Muscle of leg (tissue), 11 donors: ENCODE results near the gene LCN1. TPM values are rescaled to one million over a fixed set of nuclear protein-coding genes. Genes with fewer than 3 reads are reported as not detected.

Experiments used
- DNase-seq: peaks from one replicate; pipeline ENCODE4 v3.0.0; 2013
- H3K27ac ChIP-seq: one replicate; pipeline ENCODE4 v1.5.1; 2013; ENCODE audit warnings: mild to moderate bottlenecking, low read length, control low read depth
- H3K27me3 ChIP-seq: one replicate; pipeline ENCODE4 v1.6.1; 2013; ENCODE audit warnings: low read length; ENCODE audit not compliant: control insufficient read depth, insufficient read depth
- H3K36me3 ChIP-seq: one replicate; pipeline ENCODE4 v1.6.1; 2013; ENCODE audit warnings: low read length; ENCODE audit not compliant: control insufficient read depth, insufficient read depth
- H3K4me1 ChIP-seq: one replicate; pipeline ENCODE4 v1.6.1; 2013; ENCODE audit warnings: low read length; ENCODE audit not compliant: control insufficient read depth, insufficient read depth
- H3K4me3 ChIP-seq: one replicate; pipeline ENCODE4 v1.5.1; 2013; ENCODE audit warnings: low read length, control low read depth
- H3K9me3 ChIP-seq: replicated peaks from 2 replicates; pipeline ENCODE4 v1.6.1; 2013; ENCODE audit warnings: low read depth, low read length; ENCODE audit not compliant: control insufficient read depth
- WGBS: methylation state at CpG from one replicate; pipeline ENCODE4 v1.1.5; 2013; ENCODE audit warnings: missing lambda C conversion rate; ENCODE audit not compliant: insufficient coverage; 5-methylcytosine and 5-hydroxymethylcytosine counted together
- polyA plus RNA-seq, 8 donors: library from polyadenylated mRNA; unstranded; fragments of 120-200 nt; gene quantifications; one replicate each; pipeline versions ENCODE4 v1.2.1 to v1.2.3, GENCODE V29; 2013; ENCODE audit warnings: inconsistent platforms in 1 of 8, low replicate concordance in 1 of 8; ENCODE audit not compliant: insufficient read length in 8 of 8, insufficient read depth in 1 of 8
- total RNA-seq: library from RNA; stranded (reverse); fragments of 120-200 nt; gene quantifications from one replicate; pipeline ENCODE4 v1.2.4, GENCODE V29; 2013

Gene LCN1
- total and polyA plus RNA-seq, 9 donors = 0.23 TPM; not detected in 8

DNA sequence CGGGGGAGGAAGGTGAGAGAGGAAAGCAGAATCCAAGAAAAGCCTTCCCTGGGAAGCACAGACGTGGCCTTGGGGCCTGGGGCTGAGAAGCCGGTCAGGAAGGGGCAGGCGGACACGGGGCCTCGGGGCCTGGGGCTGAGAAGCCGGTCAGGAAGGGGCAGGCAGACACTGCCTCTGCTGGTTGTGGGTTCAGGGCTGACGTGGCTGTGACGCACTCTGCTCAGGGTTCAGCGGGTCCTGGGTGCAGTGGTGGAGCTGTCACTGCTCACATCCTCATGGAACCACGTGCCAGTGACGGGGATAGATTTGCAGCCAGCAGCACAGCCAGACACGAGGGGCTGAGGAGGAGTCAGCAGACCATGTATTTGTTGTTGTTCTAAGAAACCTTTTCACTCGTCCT, 53.1 kb downstream of the LCN1 start:
- WGBS = 73% methylated on average over 14 of the region's 14 CpGs
- DNase-seq = no peak
- H3K27me3 ChIP-seq = no peaks in the 10 kb centered on the region
- H3K27ac ChIP-seq = no peak overlapping the region
- H3K4me1 ChIP-seq = no peaks in the 10 kb centered on the region
- no peak overlapping the region for H3K4me3 ChIP-seq
- no peaks in the 10 kb centered on the region for H3K36me3 ChIP-seq
- H3K9me3 ChIP-seq = peaks cover 2% of the 10 kb centered on the region

DNA sequence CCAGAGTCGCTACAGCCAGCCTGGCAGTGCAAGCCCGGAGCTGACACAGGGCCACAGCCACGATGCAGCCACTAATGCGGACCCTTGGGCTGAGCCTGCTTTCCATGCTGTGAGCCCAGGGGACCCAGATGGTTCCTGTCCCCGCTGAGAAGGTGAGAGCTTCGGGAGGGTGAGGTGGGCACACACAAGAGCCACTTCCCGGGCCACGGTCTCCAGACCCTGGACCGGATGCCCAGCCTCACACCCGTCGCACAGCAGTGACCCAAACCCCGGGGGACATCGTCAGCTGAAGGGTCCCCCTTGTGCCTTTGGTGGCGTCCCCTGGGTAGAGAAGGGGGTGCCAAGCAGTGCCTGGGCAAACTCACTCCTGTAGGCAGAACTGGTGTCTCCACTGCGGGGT, 53.7 kb downstream of the LCN1 start:
- H3K27me3 ChIP-seq = no peaks in the 10 kb centered on the region
- no peaks in the 10 kb centered on the region for H3K36me3 ChIP-seq
- DNase-seq = no peak
- H3K9me3 ChIP-seq = no peaks in the 10 kb centered on the region
- H3K4me3 ChIP-seq = no peak overlapping the region
- no peaks in the 10 kb centered on the region for H3K4me1 ChIP-seq
- H3K27ac ChIP-seq = no peak overlapping the region
- WGBS = 87% methylated on average over 14 of the region's 15 CpGs

Other genes starting within 250 kb of the LCN1 start
- 10.2 TPM for gene PPP1R26, start 41.7 kb upstream of the LCN1 start, total RNA-seq
- gene PPP1R26, start 41.7 kb upstream of the LCN1 start, polyA plus RNA-seq = 10 to 100 TPM in 7 of 8 donors, 1 to 10 TPM in 1; 9.7 to 15.7 (median 13.7) TPM
- gene MRPS2, start 20.8 kb upstream of the LCN1 start, total RNA-seq = 15.6 TPM
- gene MRPS2, start 20.8 kb upstream of the LCN1 start, polyA plus RNA-seq = 10 to 100 TPM; 32.9 to 41.6 (median 34.7) TPM
- gene OBP2A, start 24.7 kb downstream of the LCN1 start, total RNA-seq = not detected
- not detected for gene OBP2A, start 24.7 kb downstream of the LCN1 start, polyA plus RNA-seq
- not detected for gene PAEP, start 40.3 kb downstream of the LCN1 start, total RNA-seq
- 1 to 10 TPM in 2 of 8 donors, under 1 TPM in 3, not detected in 3; 0.30 to 1.4 (median 0.35) TPM for gene PAEP, start 40.3 kb downstream of the LCN1 start, polyA plus RNA-seq
- not detected for gene GLT6D1, start 118.1 kb downstream of the LCN1 start, total RNA-seq
- gene GLT6D1, start 118.1 kb downstream of the LCN1 start, polyA plus RNA-seq = not detected
- gene LCN9, start 141.9 kb downstream of the LCN1 start, total RNA-seq = not detected
- gene LCN9, start 141.9 kb downstream of the LCN1 start, polyA plus RNA-seq = not detected
- gene SOHLH1, start 178.0 kb downstream of the LCN1 start, total RNA-seq = not detected
- under 1 TPM in 6 of 8 donors, not detected in 2; 0.13 to 0.31 (median 0.17) TPM for gene SOHLH1, start 178.0 kb downstream of the LCN1 start, polyA plus RNA-seq
- 3.2 TPM for gene KCNT1, start 180.7 kb downstream of the LCN1 start, total RNA-seq
- 10 to 100 TPM in 2 of 8 donors, 1 to 10 TPM in 6; 4.1 to 13.1 (median 8.4) TPM for gene KCNT1, start 180.7 kb downstream of the LCN1 start, polyA plus RNA-seq